ENCODE measurements around the gene SMS. TPM values are rescaled to one million over a fixed set of nuclear protein-coding genes. Genes with fewer than 3 reads are reported as not detected.
A peak's percentile ranks its signal among the peaks of the same experiment; 100 is the strongest.

The SMS gene
- polyA plus RNA-seq, 1 donor (not counting 4 experiments of a cell fraction or from before 2014, with no cell fraction given): 142 TPM

- DNase-seq (ENCODE audit: low read depth, low spot score) (no peak), FAIRE-seq (no peak)
- Histone ChIP-seq H2AFZ (ENCODE audit: control insufficient read depth, low read length) (no peak overlapping the region), H3K4me2 (ENCODE audit: control insufficient read depth, extremely low read depth, insufficient read depth, low read depth, low read length) (no peak overlapping the region), H3K9ac (ENCODE audit: control insufficient read depth, extremely low read depth, insufficient read depth, low read length) (no peak overlapping the region), H3K9me3 (ENCODE audit: control insufficient read depth, low read depth, low read length) (no peaks in the 10 kb centered on the region), H3K4me3 (ENCODE audit: control insufficient read depth in 2 of 3, extremely low read depth in 1 of 3, insufficient read depth in 2 of 3, low read depth in 1 of 3, low read length in 3 of 3) (no peak overlapping the region), H4K20me1 (ENCODE audit: control insufficient read depth, extremely low read depth, insufficient read depth, low read length) (no peaks in the 10 kb centered on the region), H3K27ac (ENCODE audit: control insufficient read depth, insufficient read depth, low read length) (no peak overlapping the region), H3K79me2 (ENCODE audit: control insufficient read depth, insufficient read depth, low read length) (no peaks in the 10 kb centered on the region), H3K36me3 (ENCODE audit: control insufficient read depth in 2 of 2, extremely low read depth in 1 of 2, insufficient read depth in 2 of 2, low read length in 2 of 2) (peaks cover 2 to 3% of the 10 kb centered on the region in 2 experiments), H3K27me3 (ENCODE audit: control insufficient read depth, extremely low read depth, insufficient read depth, low read length) (no peaks in the 10 kb centered on the region), H3K9me1 (ENCODE audit: control insufficient read depth, extremely low read depth, insufficient read depth, low read length) (no peaks in the 10 kb centered on the region), H3K4me1 (ENCODE audit: control insufficient read depth, extremely low read depth, insufficient read depth, low read length) (no peaks in the 10 kb centered on the region)
- no peak for TF ChIP-seq CTCF (optimal IDR thresholded peaks at IDR 0.05 in 1 of 3, IDR thresholded peaks at IDR 0.05 in 1 of 3, conservative IDR thresholded peaks at IDR 0.05 in 1 of 3; ENCODE audit: extremely low read depth in 1 of 3, insufficient read depth in 2 of 3, low read length in 3 of 3)
- no peak for TF ChIP-seq EZH2 (IDR thresholded peaks at IDR 0.05; ENCODE audit: low read length)
- dilution Hi-C loops (cut with MboI; ENCODE audit: extremely low pct_ligation_motif_present, low sequenced_read_pairs): no loop called here
These were observed 41.8 kb downstream of the SMS start for GRCh38 chrX:21982311-21982710.

- H3K79me2 ChIP-seq (ENCODE audit: control insufficient read depth, insufficient read depth, low read length): no peaks in the 10 kb centered on the region
- TF ChIP-seq EZH2 (IDR thresholded peaks at IDR 0.05; ENCODE audit: low read length) (no peak), CTCF (optimal IDR thresholded peaks at IDR 0.05 in 1 of 3, IDR thresholded peaks at IDR 0.05 in 1 of 3, conservative IDR thresholded peaks at IDR 0.05 in 1 of 3; ENCODE audit: extremely low read depth in 1 of 3, insufficient read depth in 2 of 3, low read length in 3 of 3) (peak; percentile 83 to 97 (median 86))
- no peak overlapping the region for H3K9ac ChIP-seq (ENCODE audit: control insufficient read depth, extremely low read depth, insufficient read depth, low read length)
- no peaks in the 10 kb centered on the region for H3K9me1 ChIP-seq (ENCODE audit: control insufficient read depth, extremely low read depth, insufficient read depth, low read length)
- no peaks in the 10 kb centered on the region for H3K9me3 ChIP-seq (ENCODE audit: control insufficient read depth, low read depth, low read length)
- H3K4me2 ChIP-seq (ENCODE audit: control insufficient read depth, extremely low read depth, insufficient read depth, low read depth, low read length): no peak overlapping the region
- H2AFZ ChIP-seq (ENCODE audit: control insufficient read depth, low read length): no peak overlapping the region
- H3K36me3 ChIP-seq (ENCODE audit: control insufficient read depth in 2 of 2, extremely low read depth in 1 of 2, insufficient read depth in 2 of 2, low read length in 2 of 2): no peaks in the 10 kb centered on the region
- FAIRE-seq (peak; percentile 87), DNase-seq (ENCODE audit: low read depth, low spot score) (peak; percentile 53)
- no peak overlapping the region for H3K27ac ChIP-seq (ENCODE audit: control insufficient read depth, insufficient read depth, low read length)
- no peaks in the 10 kb centered on the region for H4K20me1 ChIP-seq (ENCODE audit: control insufficient read depth, extremely low read depth, insufficient read depth, low read length)
- H3K4me3 ChIP-seq (ENCODE audit: control insufficient read depth in 2 of 3, extremely low read depth in 1 of 3, insufficient read depth in 2 of 3, low read depth in 1 of 3, low read length in 3 of 3): no peak overlapping the region
- H3K27me3 ChIP-seq (ENCODE audit: control insufficient read depth, extremely low read depth, insufficient read depth, low read length): no peaks in the 10 kb centered on the region
- no peaks in the 10 kb centered on the region for H3K4me1 ChIP-seq (ENCODE audit: control insufficient read depth, extremely low read depth, insufficient read depth, low read length)
- dilution Hi-C loops (cut with MboI; ENCODE audit: extremely low pct_ligation_motif_present, low sequenced_read_pairs): no loop called here
These were observed 44.8 kb downstream of the SMS start for GRCh38 chrX:21985332-21985777.
